ENCODE results near the gene SIGLEC5. TPM values are rescaled to one million over a fixed set of nuclear protein-coding genes. Genes with fewer than 3 reads are reported as not detected.

The SIGLEC5 gene
- total and polyA plus RNA-seq, 2 of the 4 experiments (the other 2 are of a cell fraction) = not detected

DNA sequence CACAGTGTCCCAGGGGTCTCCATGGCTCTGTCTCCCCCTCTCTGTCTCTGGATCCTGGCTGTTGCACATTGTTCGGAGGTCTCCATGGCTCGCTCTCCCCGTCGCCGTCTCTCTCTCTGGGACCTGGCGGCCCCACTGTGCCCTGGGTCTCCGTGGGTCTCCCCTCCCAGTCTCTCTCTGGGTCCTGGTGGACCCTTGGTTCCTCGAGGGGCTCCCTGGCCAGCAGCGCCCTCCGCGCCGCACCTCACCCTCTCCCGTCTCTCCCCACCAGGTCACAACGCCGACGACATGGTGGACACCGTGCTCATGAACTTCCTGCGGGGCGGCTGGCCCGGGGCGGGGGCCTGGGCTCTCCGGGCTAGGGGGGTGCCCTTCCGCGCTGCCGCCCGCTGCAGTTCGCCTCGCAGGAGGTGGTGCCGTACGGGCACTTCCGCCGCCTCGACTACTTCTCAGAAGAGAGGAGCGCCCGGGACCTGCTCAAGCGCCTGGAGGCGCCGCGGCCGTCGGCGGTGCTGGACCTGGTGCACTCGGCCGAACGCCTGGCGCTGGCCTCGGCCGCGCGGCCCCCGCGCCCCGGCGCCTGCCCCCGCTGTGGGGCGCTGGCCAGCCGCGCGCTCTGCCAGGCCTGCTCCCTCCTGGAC, 29.1 kb downstream of the SIGLEC5 start:
- no peak overlapping the region for H4K91ac ChIP-seq (ENCODE audit: insufficient read depth, low read depth, low read length)
- no peak for DNase-seq
- no peaks in the 10 kb centered on the region for H3K79me1 ChIP-seq (ENCODE audit: low read depth in 1 of 2, low read length in 2 of 2)
- H2BK5ac ChIP-seq (ENCODE audit: low read depth, low read length, poor library complexity, severe bottlenecking) = no peak overlapping the region
- no peak overlapping the region for H3K4ac ChIP-seq (ENCODE audit: low read depth, low read length)
- intact Hi-C loops (cut with micrococcal nuclease) (no loop called here), in situ Hi-C loops (cut with MboI; ENCODE audit: low sequenced_read_pairs) (no loop called here), dilution Hi-C loops (cut with HindIII; ENCODE audit: low sequenced_read_pairs, unreplicated experiment) (no loop called here)
- no peak overlapping the region for H3K56ac ChIP-seq (ENCODE audit: extremely low read depth, insufficient read depth, low read length)
- BruUV-seq (replicated peaks) = no TSS peak
- H3K9ac ChIP-seq (ENCODE audit: low read depth, low read length) = no peak overlapping the region
- H3K36me3 ChIP-seq (ENCODE audit: control insufficient read depth, insufficient read depth, low read length) = no peaks in the 10 kb centered on the region
- H3K4me1 ChIP-seq (ENCODE audit: control insufficient read depth, insufficient read depth, low read length) = no peaks in the 10 kb centered on the region
- WGBS, 2 experiments (ENCODE audit: extremely low coverage in 2 of 2, insufficient read length in 1 of 2) = 7% methylated on average over 31 of the region's 59 CpGs; no CpG with 5 or more reads in 1 of the 2 experiments
- H3K9me3 ChIP-seq (ENCODE audit: control insufficient read depth, insufficient read depth, low read length) = no peaks in the 10 kb centered on the region
- H2AK9ac ChIP-seq (replicated peaks; ENCODE audit: low read depth, low read length, poor library complexity) = no peak overlapping the region
- no peak overlapping the region for H2BK20ac ChIP-seq (ENCODE audit: low read depth, low read length)
- no peak overlapping the region for H2AK5ac ChIP-seq (ENCODE audit: low read depth, low read length)
- TF ChIP-seq MXI1 (IDR thresholded peaks at IDR 0.05; ENCODE audit: borderline replicate concordance, low read depth, low read length) = no peak
- no peak for TF ChIP-seq RFX5 (IDR thresholded peaks at IDR 0.05; ENCODE audit: low read depth, low read length)
- no peak for TF ChIP-seq CHD1 (IDR thresholded peaks at IDR 0.05; ENCODE audit: low read depth, low read length)
- no peak for TF ChIP-seq MAZ (IDR thresholded peaks at IDR 0.05; ENCODE audit: borderline replicate concordance, low read depth, low read length)
- no peak for TF ChIP-seq FOS (IDR thresholded peaks at IDR 0.05; ENCODE audit: low read depth, low read length)
- no peak for TF ChIP-seq USF2 (IDR thresholded peaks at IDR 0.05; ENCODE audit: low read depth, low read length)
- TF ChIP-seq RAD21 (IDR thresholded peaks at IDR 0.05; ENCODE audit: low read length) = no peak
- H3K9me1 ChIP-seq (ENCODE audit: insufficient read depth, low read length) = no peaks in the 10 kb centered on the region
- H2BK120ac ChIP-seq (ENCODE audit: low read depth, low read length) = no peak overlapping the region
- H3K4me3 ChIP-seq (ENCODE audit: insufficient read depth, low read depth, low read length) = no peak overlapping the region
- no peak for ATAC-seq (ENCODE audit: low read depth)
- peaks cover 7% of the 10 kb centered on the region for H3K27me3 ChIP-seq (ENCODE audit: control insufficient read depth, insufficient read depth, low read length)
- no peak overlapping the region for H4K8ac ChIP-seq (ENCODE audit: low read depth in 2 of 2, low read length in 2 of 2)
- no peak overlapping the region for H3K4me2 ChIP-seq (ENCODE audit: low read depth, low read length)
- no peak overlapping the region for H3K14ac ChIP-seq (replicated peaks; ENCODE audit: low read depth, low read length)
- no peak overlapping the region for H3K27ac ChIP-seq (ENCODE audit: insufficient read depth, low read length)
- no peaks in the 10 kb centered on the region for H4K20me1 ChIP-seq (ENCODE audit: insufficient read depth, low read length)
- no peak overlapping the region for H4K5ac ChIP-seq (ENCODE audit: low read depth, low read length)
- peak overlapping the region; percentile 21 for H2AFZ ChIP-seq (replicated peaks; ENCODE audit: low read length, poor library complexity)
- POLR2A ChIA-PET (ENCODE audit: unreplicated experiment) = no interaction called here
- H2BK15ac ChIP-seq (ENCODE audit: low read depth, low read length) = no peak overlapping the region
- H3K23ac ChIP-seq (ENCODE audit: low read depth, low read length) = no peak overlapping the region
- CTCF ChIA-PET = no interaction called here
- no peak overlapping the region for H3K18ac ChIP-seq (ENCODE audit: low read depth, low read length)
